COLO829 (cell line): ENCODE results near the gene ME3.
A peak's percentile ranks its signal among the peaks of the same experiment; 100 is the strongest.
"Not testable (repeated sequence)": the region's sequence is repeated elsewhere in the genome, so short reads cannot be mapped to it uniquely, and the experiment has no call there.

Experiments
- DNase-seq: peaks from one replicate; pipeline ENCODE4 v3.0.0; 2012; ENCODE audit warnings: low spot score

ME3 gene

DNA sequence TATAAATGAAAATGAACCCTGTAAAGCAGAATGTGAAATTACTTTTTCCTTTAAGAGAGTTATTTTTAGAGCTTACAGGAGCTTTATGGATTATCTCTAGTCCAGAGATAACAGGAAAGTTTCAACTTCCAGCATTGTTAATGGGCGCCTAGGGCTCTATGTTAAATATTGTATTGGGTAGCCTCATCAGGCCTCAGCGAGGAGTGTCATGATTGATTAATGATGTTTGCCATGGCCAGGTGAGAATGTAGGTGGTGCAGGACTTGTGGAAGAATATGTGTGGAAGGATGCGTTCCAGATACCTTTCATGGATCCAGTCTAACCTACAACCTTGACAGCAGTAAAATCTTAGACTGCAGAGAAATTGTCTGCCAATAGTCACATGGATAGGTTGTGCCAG, 50.6 kb downstream of the ME3 start:
- no peak for DNase-seq

DNA sequence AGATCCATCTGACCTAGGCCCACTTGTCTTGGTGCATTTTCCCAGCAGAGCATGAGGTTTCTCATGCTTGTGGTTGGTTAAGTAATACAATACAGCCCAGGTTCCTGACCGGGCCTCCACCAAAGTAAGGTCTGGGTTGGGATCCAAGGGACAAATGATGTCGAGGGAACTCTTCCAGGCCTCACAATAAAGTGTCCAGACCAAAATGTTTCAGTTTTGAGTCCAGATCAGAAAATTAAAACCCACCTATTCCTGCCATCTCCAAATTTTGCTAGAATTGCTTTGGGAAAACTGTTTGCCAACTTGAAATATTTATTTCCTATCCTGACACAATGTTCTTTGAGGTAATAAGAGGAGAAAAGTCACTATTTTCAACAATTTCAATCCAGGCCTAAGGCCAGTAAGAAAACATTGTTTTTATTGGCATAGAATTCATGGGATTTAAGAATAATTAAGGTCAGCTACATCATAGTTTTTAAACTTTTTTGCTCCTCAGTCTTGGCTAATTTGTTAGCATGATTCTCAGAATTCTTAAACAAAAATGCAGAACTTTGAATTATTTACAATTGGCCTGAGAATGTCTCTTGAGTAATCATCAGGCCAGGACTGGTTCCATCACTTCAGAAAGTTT, 51.4 kb downstream of the ME3 start:
- no peak for DNase-seq

DNA sequence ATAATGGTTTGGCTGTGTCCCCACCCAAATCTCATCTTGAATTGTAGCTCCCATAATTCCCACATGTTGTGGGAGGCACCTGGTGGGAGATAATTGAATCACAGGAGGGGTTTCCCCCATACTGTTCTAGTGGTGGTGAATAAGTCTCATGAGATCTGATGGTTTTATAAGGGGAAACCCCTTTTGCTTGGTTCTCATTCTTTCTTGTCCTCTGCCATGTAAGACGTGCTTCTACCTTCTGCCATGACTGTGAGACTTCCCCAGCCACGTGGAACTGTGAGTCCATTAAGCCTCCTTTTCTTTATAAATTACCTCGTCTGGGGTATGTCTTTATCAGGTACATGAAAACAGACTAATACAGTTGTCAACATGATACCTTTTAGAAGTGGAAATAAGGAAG, 53.0 kb downstream of the ME3 start:
- DNase-seq, result not testable (repeated sequence)

DNA sequence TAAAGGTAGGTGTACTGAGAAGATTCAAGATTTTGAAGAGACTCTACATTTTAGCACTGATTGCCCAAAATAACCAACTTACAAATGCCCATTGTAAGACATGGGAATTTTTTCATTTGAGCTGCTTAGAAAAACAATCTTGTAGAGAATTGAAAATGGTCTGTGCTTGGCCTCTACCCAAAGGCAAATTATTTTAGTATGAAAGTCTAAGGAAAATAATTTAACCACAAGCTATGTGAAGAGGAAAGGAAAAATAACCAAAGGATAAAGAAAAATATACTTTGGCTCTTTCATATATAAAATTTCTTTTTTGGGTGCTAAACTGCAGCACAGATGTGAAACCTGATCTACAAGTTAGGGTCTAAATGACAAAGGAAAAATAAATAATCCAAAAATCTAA, 54.9 kb downstream of the ME3 start:
- no peak for DNase-seq

DNA sequence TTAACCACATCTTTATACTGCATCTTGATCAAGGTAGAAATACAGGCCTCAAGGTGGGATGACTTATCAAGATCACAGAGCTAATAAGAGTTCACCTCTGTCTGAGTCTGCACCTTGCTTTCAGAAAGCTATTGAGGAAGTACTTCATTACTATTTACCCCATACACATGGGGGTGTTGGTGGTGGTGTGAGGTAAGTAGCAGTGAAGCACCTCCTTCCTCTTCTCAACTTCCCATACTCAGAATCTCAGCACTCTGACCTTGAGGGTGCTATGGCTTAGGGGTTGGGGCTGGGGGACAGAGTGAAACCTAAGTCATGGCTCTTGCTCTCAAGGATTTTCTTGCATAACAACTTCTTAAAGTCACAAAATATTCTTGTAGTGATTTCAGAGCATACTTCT, 56.9 kb downstream of the ME3 start:
- no peak for DNase-seq

DNA sequence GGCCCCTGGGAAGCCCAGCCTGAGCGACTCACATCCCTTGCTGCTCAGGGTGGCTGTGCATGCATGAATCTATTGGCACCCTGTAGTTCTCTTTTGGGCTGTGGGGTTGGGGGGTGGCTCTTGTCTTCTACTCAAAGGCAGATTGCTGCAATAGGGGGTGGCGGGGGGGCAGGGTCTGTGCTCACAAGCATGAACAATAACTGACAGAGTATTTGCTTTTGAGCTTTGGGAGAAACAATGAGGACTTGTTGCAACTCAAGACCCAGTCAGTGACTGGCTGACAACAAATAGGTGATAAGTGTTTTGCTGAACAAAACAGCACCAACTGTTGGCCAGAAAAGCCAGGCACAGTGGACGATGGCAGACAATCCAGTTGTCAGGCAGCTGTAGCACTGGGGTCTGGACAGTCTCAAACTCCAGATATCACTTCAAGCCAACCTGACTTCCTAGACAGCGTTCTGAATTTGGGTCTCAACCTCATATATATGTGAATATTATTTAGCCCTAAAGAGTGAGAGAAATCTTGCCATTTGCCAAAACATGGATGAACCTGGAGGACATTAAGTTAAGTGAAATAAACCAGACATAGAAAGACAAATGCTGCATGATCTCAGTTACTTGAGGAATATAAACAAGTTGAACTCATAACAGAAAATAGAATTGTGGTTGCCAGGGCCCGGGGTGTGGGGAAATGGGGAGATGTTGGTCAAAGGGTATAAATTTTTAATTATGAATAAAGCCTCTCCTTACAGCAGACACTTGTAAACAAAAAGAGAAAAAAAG, 61.7 kb downstream of the ME3 start:
- no peak for DNase-seq

DNA sequence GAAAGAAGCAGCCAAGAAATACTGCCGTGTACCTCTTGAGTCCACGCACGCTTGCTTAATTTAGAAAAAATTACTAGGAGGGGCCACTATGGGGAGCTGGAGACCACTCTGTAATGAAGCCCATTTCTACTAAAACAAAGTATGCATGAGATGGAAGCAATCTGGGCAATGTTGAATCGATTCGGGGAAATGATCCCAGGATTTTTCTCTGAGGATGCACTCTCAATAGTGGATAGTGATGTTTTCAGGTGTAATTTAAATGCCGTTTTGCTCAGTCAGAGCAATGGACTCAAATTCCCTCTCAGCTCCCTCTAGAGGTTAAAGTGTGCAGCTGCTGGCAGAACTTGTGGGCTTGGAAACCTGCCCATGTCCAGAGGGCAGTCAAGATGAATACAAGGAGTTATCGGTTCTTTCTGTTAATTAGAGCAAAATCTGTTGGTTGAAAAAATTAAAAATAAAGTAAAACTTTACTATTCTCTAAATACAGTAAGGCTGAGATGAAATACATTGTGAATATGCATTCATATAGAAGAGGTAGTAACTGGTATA, 64.1 kb downstream of the ME3 start:
- DNase-seq, result peak; percentile 48

DNA sequence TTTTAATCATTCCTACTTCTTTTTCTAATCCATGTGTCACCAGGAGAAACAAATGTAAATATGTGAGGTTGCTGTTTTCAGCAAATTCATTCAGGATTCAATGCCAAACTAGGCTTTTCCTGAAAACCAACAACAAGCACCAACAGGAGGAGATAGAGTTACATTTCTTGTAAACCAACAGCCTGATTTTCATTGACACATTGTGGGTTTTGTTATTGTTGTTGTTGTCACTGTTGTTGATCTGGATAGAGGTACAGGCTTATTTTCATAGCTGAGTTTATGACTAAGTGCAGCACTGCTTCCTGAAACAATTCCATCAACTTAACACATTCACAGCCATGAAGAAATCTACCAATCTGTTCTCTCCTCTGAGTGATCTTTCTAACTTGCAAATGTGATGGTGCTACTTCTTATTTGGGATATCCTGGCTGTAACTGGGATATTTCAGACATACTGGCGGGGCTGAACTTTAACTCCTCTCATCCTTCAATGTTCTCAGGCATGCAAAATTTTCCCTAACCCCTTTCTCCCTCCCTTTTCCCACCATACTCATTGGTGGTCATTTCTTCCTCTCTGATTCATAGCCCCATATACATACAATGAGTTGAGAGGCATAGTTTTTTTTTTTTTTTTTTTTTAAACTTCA, 65.5 kb downstream of the ME3 start:
- no peak for DNase-seq

DNA sequence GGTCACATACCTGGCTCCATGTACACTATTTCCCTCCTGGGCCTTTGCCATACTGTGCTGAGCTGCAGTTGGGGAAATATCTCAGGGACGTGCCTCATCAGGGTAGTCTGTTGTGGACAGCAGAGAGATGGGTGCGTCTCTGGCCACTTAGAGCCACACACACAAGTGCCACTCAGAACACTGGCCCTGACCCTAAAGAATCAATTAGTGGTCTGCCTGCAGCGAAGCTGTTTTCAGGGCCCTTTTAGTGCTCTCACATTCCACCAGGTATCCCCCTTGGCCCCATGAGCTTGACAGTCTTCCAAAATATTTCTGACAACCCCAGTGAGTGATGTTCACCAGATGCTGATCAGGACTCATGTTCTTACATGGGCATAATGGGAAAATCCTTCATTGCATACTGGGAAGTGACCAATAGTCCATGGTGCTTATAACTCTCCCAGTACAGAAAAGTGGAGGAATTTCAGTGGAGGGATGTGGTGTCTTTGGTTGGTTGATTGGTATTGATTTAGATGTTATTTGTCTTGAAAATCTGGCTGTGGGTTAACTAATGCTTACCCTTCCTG, 66.1 kb downstream of the ME3 start:
- DNase-seq, result no peak

DNA sequence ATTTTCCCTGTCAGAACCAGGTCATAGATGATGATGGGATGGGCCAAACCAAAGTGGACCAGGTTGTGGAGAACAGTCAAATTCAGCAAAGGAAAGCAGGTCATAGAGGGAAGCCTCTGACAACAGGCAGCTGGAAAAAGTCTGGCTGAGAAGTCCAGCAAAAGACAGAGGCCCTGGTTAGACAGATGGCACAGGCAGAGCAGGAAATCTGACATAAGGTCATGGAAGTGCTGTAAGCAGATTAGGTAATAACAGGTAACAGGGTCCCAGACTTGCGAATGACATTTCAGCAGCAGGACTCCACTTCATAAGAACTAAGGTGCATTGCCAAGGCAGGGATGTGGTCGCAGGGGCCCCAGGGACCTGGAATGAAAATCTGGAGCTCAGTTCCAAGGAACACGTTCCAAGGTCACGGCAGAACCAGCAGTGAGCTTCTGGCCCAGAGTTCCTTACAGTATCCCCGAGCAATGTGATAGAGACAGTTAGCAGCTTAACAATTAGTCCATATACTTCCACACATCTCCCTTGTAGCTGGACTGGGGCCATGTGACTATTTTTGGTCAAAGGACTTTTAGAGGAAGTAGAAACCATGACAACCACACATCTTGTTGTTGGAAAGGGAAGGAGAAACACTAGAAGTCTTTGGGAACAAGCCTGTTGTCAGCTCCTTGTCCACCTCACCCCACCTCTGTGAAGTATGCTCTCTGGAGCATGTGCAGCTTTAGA, 75.4 kb downstream of the ME3 start:
- DNase-seq, result no peak

DNA sequence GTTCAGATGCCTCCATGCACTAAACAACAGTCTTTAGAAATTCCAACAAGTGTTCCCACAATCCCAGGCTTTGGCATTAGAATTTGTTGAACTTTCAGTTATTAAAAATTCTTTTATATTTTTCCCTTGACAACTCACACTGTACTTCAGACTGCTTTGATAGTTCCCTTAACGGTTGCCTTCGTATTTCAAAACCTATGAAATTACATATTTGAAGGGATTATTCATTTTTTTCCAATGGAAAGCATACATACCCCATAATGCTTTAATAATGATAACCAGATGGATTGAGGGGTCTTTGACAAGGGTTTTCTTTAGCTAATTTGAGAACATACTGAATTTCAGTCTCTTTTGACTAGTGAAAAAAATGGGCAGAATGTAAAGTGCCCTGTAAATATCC, 76.5 kb downstream of the ME3 start:
- DNase-seq, result no peak

DNA sequence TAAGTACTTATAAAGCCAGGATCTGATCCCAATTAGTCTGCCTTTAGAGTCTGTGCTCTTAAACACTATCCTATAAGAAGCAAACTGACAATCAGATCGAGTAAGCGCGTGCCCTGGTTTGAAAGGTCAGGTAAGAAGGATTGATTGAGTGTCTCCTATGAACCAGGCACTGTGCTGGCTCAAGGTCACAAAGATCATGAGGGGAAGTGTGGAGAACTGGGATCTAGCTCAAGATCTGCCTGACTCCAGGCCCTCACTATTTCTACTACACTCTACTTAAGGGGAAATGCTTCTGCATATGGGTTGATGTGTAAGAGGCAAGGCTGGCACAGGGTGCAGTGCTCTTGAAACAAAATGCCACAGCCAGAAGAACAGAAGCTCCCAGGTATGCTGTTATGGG, 77.0 kb downstream of the ME3 start:
- no peak for DNase-seq

DNA sequence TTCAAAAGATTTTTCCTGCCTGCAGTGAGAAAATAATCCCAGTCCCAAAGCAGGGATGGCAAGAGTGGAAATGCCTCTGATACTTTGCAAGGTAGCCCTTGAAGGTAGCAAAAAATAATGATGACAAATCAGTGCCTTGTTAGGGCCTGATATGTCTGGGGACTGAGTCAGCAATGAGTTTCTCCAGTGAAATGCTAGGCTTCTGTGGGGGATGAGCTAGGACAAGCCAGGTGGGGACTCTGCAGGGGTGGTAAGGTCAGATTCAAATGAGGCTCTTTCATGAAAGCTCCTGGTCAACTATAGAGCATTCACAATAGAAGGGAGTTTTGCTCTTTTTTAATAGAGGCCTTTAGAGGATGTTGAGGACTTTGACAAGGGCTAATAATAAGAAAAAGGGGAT, 77.7 kb downstream of the ME3 start:
- no peak for DNase-seq

DNA sequence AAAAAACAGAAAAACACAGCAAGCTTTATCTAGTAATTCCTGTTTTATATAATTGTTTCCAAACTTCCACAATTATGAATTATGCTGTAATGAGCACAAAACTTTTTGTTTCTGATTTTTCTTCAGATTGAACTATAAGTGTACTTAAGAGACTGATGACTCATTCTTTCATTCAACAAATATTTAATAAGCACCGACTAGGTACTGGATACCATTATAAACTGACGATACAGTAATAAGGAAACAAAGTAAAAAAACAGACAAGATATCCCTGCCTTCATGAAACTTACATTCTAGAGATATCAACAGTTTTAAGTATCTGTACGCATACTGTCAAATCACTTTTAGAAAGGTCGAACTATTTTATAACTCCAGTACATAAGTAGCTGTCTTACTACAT, 78.6 kb downstream of the ME3 start:
- DNase-seq, result no peak

DNA sequence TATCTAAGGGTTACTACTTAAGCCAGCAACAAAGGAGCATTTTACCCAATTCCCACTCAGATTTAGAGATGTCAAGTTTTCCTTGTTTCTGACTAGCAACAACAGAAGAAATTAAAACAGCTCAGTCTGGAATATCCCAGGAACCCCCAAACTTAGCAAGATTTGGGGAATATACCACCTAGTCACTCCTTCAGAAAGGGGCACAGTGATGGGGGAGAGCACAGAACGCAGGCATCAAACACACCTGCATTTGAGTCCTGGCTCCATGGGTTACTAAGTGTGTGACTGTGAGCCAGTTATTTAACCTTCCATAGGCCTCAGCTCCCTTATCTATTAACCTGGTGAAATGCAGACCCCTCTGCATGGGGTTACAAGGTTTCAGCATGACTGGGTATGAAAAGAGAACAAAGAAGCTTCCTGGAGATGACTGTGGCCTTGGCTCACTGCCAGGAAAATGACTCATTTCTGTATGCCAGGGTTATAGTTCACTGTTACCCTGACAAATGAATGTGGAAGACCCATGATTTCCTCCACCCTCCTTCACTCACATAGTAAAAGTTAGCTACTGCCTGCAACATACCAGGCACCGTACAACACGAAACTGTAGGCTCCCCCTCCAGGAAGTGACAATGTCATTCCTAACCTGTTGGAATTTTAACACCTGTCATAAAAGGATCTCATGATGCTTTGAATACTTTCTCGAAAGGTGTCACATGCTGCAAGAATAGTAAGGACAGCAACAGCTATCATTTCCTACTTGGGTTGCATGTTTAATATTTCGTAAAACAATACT, 79.6 kb downstream of the ME3 start:
- peak; percentile 79 for DNase-seq

DNA sequence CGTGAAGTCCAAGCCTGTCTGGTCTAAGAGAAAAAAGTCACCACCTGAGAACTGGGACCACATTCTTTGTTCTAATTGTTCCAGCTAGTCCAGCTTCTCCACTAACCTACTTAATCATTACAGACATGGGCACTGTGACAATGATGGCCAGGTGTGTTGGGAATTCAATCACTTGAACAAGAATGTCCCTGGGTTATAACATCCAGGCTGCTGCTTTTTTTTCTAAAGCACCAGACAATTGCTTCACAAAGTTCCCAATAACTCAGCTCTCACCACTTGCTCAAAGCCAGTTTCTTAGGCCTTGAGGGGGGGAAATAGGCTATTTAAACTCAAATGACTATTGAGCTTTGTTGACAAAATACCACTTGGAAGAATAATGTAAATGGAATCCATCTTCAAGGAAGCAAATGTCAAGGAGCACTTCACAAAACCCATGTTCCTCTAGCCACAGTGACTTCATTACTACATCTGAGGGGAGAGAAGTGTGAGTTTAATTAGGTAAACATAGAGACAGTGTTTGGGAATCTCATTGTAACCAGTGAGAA, 80.3 kb downstream of the ME3 start:
- no peak for DNase-seq

DNA sequence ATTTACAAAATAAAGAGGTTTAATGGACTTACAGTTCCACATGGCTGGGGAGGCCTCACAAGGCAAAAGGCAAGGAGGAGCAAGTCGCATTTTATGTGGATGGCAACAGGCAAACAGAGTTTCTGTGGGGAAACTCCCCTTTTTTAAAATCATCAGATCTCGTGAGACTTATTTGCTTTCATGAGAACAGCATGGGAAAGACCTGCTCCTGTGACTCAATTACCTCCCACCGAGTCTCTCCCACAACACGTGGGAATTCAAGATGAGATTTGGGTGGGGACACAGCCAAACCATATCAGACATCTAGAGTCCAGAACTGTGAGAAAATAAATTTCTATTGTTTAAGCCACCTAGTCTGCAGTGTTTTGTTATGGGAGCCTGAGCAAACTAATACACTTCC, 80.8 kb downstream of the ME3 start:
- no peak for DNase-seq

DNA sequence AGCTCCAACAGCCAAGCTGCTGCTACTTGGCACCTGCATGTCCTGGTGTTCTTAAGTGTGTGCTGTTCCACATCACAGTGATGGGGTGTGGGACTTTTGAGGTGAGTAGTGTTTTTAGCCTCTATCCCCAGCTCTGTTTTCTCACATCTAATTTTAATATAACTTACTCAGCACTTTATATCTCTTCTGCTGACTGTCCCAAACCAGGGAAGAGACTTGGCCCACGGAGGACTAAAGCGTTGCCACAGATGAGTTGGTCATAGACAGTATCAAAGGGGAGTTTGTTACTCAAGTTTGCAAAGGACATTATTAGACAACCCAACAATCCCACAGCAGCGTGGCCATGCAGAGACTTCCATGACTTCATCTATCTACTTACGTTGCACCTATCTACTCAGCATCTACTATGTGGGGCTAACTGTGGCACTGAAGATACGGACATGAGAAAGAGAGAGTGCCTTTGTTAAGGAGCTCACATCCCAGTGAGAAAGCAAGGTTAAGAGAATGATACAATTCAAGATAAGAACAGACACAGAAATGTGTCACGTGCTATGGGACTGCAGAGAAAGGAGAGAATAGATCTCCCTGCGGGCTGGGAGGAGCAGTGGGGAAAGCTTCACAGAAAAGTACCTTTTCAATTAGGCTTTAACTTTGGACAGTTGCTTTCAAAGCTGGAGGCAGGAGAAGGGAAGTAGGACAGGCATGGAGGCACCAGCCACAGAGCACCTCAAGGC, 82.4 kb downstream of the ME3 start:
- DNase-seq, result no peak

DNA sequence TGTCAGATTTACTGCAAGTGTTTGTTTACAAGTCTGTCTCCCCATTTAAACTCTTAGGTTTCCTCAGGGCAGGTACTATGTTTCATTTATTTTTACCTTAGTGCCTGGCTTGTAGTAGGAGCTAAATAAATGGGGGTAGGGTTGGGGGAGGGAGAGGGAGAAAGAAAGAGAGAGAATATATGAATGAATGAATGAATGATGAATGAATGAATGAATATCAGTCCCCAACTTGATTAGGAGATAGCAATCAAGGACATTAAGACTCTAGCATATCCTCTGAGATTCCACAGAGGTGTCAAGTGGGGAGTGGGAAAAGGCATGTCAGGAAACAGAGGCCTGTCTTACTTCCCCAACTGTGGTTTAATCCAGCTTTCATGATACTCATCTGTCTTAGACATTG, 83.2 kb downstream of the ME3 start:
- DNase-seq, result no peak

DNA sequence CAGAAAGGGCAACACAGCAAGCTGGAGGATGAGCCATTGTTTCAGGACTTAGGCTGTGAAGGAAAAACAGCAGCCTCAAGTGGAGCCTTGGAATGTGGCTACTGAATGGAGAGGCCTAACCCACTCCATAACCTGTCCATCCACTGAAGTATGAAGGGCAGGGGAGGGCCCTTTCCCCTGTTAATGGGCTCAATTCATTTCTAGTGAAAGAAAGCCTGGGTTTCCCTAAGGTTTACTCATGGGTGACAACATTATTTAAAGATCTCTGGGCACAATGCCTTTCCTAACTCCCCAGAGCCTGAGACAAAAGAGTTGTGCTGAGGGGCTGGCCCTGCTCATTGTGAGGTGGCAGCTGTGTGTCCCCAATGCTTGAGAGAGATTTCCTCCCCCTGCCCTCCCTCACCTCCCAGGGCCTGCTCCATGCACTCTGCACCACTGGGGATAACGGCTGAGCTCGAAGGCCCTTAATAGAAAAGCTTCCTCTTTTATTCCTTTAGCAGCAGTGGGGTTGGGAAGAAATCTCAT, 83.8 kb downstream of the ME3 start:
- no peak for DNase-seq
